ENCODE results near the gene NAV2. TPM values are rescaled to one million over a fixed set of nuclear protein-coding genes. Genes with fewer than 3 reads are reported as not detected.
A peak's percentile ranks its signal among the peaks of the same experiment; 100 is the strongest.

NAV2 gene
- total RNA-seq, 1 donor from 2014 or later = 44.8 TPM

- Histone ChIP-seq H3K27ac (peak overlapping the region; percentile 32), H3K4me3 (no peak overlapping the region), H3K9me3 (no peaks in the 10 kb centered on the region), H3K27me3 (no peaks in the 10 kb centered on the region), H3K36me3 (no peaks in the 10 kb centered on the region), H3K4me1 (peaks cover 19% of the 10 kb centered on the region)
- ATAC-seq = peak; percentile 8
- TF ChIP-seq CTCF (IDR thresholded peaks at IDR 0.05) = no peak
- no peak for DNase-seq
- intact Hi-C loops (cut with DNase I) = no loop called here
Observed at GRCh38 chr11:19683141-19683805, 29.4 kb upstream of the NAV2 start.

- intact Hi-C loops (cut with DNase I) = no loop called here
- no peak overlapping the region for H3K4me3 ChIP-seq
- no peak for TF ChIP-seq CTCF (IDR thresholded peaks at IDR 0.05)
- DNase-seq (no peak), ATAC-seq (no peak)
- H3K4me1 ChIP-seq = peaks cover 13% of the 10 kb centered on the region
- no peaks in the 10 kb centered on the region for H3K36me3 ChIP-seq
- no peaks in the 10 kb centered on the region for H3K27me3 ChIP-seq
- no peak overlapping the region for H3K27ac ChIP-seq
- H3K9me3 ChIP-seq = no peaks in the 10 kb centered on the region
Observed at GRCh38 chr11:19683862-19684491, 28.7 kb upstream of the NAV2 start.

- ATAC-seq = no peak
- Histone ChIP-seq H3K4me1 (no peaks in the 10 kb centered on the region), H3K27me3 (no peaks in the 10 kb centered on the region), H3K4me3 (no peak overlapping the region), H3K36me3 (no peaks in the 10 kb centered on the region), H3K9me3 (no peaks in the 10 kb centered on the region), H3K27ac (no peak overlapping the region)
- TF ChIP-seq CTCF (IDR thresholded peaks at IDR 0.05) = no peak
- intact Hi-C loops (cut with DNase I) = no loop called here
- DNase-seq = no peak
Observed at GRCh38 chr11:19686234-19686633, 26.4 kb upstream of the NAV2 start.

GRCh38 chr11:19687392-19687791, 25.2 kb upstream of the NAV2 start:
- H3K4me3 ChIP-seq = no peak overlapping the region
- TF ChIP-seq CTCF (IDR thresholded peaks at IDR 0.05) = no peak
- no peaks in the 10 kb centered on the region for H3K27me3 ChIP-seq
- intact Hi-C loops (cut with DNase I) = no loop called here
- DNase-seq (no peak), ATAC-seq (no peak)
- no peaks in the 10 kb centered on the region for H3K9me3 ChIP-seq
- no peak overlapping the region for H3K27ac ChIP-seq
- no peaks in the 10 kb centered on the region for H3K36me3 ChIP-seq
- H3K4me1 ChIP-seq = no peaks in the 10 kb centered on the region

- no peak for TF ChIP-seq CTCF (IDR thresholded peaks at IDR 0.05)
- Histone ChIP-seq H3K9me3 (no peaks in the 10 kb centered on the region), H3K27me3 (no peaks in the 10 kb centered on the region), H3K4me3 (no peak overlapping the region), H3K4me1 (no peaks in the 10 kb centered on the region), H3K36me3 (no peaks in the 10 kb centered on the region), H3K27ac (no peak overlapping the region)
- DNase-seq (no peak), ATAC-seq (no peak)
- intact Hi-C loops (cut with DNase I) = no loop called here
Observed at GRCh38 chr11:19689281-19690000, 23.2 kb upstream of the NAV2 start.

Data from upper lobe of right lung (tissue), 1 donor.